MV-4-11 (cell line): Measurements from ENCODE around the gene LRRC9.
"Not testable (repeated sequence)": the region's sequence is repeated elsewhere in the genome, so short reads cannot be mapped to it uniquely, and the experiment has no call there.

Source experiments
- DNase-seq: peaks from one replicate; lab custom pipeline; 2025; lab: John Stamatoyannopoulos, UW

The LRRC9 gene

DNA sequence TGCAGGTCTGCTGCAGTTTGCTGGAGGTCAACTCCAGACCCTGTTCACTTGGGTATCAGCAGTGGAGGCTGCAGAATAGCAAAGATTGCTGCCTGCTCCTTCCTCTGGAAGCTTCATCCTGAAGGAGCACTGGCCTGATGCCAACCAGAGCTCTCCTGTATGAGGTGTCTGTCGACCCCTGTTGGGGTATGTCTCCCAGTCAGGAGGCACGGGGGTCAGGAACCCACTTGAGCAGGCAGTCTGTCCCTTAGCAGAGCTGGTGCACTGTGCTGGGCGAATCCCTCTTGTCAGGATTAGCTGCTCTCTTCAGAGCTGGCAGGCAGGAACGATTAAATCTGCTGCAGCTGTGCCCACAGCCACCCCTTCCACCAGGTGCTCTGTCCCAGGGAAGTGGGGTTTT is 37.9 kb downstream of the LRRC9 start:
- DNase-seq = not testable (repeated sequence)

DNA sequence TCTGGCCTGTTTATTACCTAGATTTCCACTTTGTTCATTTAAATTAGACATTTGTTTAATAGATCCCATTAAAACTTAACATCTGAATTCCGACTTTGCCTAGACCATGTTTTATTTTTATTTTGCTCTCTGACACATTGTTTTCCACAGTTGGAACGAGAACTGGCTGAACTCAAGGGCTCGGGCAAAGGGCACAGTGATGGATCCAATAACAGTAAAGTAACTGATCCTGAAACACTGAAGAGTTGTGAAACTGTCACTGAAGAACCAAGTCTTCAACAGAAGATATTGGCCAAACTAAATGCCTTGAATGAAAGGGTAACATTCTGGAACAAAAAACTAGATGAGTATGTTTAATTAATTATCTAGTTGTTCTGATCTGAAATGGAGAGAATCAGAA is 39.7 kb downstream of the LRRC9 start:
- DNase-seq = no peak

DNA sequence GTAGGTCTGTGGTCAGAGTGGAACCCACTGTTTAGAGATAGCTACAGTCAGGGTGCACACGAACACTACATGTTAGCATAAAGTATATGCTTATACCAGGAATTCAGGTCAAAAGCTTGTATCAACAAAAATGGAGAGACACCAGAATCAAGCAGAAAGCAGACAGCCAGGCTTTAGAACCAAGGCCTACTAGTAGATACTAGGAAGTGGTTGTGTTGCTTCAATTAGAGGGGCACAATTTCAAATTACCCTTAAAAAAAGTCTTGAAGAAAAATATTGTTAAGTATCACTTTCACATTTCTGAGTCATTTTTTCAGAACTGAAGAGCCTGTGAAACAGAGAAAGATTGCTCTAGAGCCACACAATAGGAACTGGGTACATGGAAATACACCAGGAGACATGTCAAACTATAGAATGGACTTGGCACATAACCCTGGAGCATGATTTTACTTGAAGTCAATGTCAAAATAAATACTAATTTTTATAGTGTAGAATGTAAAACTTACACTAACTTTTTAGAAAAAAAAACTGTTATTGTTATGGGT is 41.6 kb downstream of the LRRC9 start:
- DNase-seq = no peak

DNA sequence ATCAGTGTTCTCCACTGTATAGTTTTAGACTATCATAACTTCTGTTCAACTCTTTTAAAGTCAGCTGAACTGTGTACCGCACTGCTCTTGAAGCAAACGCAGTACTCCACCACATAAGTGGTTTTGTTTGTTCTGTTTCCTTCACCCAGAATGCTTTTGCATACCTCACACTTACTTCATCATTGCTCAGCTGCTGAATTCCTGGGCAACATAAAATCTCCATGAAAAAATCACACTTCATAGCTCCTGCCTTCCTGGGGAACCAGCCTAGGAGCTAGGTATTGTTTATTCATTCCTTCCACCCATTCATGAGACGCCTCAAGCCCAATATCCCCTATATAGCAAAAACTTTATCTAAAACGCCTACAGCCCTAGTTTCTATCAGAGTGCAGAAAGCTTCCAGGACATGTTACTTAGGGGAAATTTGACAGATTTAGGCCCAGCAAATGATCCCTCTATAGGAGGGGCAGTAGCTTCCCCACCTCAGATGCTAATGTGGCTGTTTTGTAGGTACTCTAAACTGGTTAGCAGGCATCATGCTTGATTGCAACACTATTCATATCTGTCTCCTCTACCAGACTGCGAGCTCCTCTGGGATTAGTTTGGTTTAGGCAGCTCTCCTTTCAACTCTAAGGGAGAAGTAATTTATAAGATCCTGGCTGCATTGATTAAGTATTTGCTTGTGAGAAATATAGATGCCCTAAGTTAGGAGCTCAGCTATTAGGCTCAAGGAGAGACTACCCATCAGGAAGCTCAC is 44.5 kb downstream of the LRRC9 start:
- no peak for DNase-seq

DNA sequence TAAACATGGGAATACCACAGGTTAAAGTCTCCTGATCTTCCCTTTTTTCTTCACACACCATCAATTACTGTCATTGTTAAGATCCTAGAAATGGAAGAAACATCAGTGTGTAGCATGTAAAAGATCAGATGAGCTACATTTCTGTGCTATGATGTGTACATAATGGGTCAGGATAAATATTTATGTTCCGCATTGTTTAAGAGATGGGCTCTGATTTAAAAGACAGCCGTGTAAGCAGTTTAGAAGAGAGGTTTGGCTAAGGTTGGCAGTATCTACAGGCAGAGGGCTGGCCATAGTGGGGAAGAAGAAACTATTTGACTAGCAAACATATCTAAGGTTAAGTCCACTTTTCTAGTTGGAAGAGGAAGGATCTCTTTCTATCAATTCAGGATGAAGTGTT is 49.4 kb downstream of the LRRC9 start:
- no peak for DNase-seq

DNA sequence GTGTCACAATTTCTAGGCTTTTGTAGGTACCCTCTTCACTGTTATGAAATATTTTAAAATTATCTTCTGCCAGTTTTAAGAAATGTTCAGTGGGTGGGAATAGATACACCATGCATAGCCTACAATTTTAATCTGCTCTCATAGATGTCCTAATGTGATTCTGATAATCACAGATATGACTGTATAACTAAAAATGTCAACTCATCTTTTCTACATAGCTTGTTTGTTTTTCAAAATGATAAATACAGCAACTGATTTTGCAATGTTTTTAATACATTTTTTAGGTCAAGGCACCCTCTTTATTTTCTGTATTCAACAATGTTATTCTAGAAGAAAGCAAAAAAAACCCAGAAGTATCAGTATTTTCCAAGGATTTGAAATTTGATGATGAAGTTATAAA is 61.6 kb downstream of the LRRC9 start:
- no peak for DNase-seq

DNA sequence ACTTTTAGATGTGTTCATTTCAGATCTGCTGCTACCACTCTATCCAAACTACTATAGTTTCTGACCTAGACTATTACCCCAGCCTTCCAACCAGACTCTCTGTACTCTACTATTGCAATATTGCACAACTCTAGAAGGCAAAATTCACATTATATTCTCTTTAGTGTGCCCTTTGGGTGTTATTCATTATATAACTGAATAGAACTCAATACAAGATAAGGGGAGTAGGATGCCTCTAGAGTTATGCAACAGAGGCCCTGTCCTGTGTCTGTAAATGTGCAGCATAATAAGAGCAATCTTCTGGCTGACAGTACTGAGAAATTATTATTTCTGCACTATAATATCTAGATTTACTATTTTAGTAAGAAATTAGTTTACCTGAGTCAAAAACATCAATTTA is 63.1 kb downstream of the LRRC9 start:
- DNase-seq = no peak

DNA sequence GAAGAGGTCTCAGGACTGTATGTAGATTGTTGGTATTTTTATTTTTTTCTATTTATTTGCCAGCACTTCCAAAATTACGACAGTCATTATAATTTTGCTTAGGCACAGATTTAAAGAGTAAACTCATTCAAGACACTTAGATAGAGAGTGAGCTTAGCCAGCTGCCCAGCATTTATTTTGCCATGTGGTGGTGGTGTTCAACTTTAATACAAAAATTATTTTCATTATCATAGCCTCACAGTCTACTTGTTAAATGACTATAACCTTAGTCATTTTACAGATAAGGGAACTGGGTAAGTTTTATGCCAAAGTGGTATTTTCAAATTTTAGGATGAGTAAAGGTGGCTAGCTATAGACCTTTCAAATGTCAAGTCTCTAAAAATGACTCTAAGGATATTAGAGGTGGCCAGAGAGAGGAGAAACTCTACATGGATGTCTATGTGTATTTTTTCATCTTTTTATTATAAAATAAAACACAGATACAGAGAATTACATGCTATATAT is 66.7 kb downstream of the LRRC9 start:
- no peak for DNase-seq

DNA sequence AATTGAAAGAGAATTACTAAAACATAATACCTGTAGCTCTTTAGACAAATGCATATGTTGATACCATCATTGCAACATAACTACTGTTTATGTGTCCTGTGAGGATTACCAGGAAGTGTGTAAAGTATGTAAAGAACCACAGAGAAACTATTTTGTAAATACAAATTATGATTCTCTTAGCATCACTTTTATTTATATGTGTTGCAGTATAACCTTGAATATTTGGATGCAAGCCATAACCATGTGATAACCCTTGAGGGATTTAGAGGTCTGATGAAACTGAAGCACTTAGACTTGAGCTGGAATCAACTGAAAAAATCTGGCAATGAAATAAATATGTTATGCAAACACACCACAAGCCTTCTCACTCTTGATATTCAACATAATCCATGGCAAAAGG is 77.5 kb downstream of the LRRC9 start:
- DNase-seq = no peak

DNA sequence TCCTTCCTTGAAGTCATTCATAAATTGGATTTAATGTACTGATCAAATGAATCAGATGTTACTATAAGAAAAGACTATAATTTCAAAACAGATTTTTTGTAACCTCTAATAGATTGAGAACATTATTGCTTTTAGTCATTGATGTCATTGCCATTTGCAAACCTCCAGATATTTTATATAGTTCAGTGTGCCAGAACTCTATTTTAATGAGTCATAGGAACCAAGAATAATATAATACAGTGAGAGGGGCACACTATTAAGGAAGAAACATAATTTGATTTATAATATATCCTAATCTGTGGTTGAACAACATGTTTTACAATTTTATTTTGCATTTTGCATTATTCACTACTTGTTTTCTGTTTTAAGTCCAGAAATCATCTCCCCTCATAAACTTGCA is 78.0 kb downstream of the LRRC9 start:
- DNase-seq = no peak

DNA sequence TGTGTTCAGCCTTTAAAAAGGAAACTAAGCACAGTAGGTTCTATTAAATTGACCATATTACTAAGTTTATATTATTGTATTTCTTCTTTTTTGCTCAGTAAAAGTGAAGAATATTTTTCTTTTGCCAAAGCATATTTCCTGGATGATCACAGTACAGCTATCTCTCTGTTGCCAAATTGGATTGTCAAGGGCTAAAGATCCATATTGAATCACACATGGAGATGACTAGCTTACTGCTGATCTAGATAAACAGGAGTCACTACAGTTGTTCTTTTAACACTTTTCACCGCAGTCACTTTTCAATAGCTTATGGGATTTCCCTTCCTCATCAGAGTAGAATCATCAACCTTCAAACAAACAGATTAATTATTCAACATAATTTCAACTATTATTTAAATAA is 78.6 kb downstream of the LRRC9 start:
- no peak for DNase-seq

DNA sequence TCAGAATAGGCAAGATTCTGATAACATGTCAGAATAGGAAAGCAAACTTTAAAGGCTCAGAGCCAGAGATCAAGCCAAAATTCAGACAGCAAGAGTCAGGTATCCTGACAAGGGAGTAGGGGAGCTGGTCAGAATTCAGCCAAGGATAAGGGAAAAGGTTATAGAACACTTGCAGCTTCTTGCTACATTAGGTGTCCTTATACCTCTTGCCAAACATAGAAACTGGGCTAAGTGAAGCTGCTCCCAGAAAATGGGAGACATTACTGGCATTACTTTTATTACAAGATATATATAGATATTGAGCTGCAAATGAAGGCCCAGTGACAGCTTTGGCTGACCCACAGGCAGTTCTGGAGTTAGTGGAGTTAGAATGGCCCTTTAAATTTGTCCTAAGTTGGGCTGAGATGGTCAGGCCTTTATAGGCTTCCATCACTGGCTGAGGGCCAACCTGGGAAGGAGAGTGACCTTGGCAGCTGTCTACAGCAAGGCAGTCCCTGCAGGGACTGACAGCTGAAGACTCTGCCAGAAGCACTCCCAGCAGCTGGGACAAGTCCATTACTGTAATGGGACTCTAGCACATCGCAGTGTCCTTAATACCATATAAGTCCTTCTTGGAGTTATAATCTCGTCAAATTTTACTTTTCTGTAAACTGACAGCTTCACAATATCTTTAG is 83.0 kb downstream of the LRRC9 start:
- DNase-seq = no peak

DNA sequence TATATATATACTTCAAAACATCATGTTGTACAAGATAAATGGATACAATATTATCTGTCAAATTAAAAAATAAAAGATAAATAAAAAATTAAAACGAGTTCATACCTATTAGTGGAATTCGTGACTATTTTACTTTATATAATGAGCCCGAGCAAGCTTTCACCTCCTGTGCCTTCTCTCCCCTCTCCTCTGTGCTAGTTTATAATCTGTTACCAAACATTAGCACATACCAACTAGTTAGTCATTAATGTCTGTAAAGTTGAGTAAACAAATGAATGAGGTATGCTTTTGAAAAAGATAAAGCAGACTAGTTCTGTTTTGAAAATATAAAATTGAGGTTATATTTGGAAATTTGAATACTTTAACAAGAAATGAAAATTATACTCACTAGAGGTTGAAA is 84.0 kb downstream of the LRRC9 start:
- no peak for DNase-seq

DNA sequence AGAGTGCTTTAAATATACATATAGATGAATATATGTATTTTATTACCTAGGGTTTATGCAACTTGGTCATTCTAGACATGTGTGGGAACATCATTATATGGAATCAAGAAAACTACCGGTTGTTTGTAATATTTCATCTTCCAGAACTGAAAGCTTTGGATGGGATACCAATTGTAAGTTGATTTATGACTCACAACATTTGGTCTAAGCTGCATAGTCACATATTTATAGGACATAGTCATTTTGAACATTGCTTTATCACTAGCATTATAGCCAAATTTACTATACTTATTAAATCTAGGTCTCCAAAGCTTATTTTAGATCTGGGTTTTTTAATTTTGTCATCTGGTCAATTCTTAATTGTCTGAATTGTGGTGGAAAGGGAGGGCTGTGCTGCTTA is 88.1 kb downstream of the LRRC9 start:
- DNase-seq = no peak

DNA sequence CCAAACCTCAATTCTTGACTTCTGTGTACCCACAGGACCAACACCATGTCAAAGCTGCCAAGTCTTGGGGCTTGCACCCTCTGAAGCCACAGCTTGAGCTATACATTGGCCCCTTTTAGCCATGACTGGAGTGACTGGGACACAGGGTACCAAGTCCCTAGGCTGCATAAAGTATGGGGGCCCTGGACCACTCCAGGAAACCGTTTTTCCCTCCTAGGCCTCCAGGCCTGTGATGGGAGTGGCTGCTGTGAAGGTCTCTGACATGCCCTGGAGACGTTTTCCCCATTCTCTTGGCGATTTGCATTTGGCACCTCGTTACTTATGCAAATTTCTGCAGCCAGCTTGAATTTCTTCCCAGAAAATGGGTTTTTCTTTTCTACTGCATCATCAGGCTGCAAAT is 90.3 kb downstream of the LRRC9 start:
- DNase-seq = not testable (repeated sequence)

DNA sequence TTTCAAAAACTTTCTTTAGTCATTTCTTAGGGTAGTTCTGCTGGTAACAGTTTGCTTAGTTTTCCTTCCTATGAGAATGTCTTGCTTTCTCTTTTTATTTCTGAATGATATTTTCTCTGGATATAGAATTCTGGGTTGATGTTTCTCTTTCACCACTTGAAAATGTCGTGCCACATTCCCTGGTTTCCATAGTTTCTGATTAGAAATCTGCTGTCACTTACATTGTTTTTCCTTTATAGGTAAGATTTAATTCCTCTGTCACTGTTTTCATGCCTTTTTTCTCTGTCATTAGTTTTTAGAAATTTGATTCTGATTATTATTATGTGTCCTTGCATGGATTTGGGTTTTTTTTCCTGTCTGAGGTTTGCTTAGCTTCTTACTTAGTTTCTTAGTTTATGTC is 94.5 kb downstream of the LRRC9 start:
- no peak for DNase-seq

DNA sequence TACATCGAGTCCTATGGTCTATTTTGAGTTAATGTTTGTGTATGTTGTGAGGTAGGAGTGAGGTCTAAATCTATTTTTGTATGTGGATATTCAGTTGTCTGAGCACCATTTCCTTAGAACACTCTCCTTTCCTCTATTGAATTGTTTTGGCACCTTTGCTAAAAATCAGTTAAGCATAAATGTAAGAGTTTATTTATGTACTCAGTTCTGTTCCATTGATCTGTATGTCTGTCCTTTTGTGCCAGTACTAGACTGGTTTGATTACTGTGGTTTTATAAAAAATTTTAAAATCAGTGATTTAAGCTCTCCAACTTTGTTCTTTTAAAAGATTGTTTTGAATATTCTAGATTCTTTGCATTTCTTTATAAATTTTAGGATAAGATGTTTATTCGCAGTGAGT is 101.7 kb downstream of the LRRC9 start:
- DNase-seq = no peak

DNA sequence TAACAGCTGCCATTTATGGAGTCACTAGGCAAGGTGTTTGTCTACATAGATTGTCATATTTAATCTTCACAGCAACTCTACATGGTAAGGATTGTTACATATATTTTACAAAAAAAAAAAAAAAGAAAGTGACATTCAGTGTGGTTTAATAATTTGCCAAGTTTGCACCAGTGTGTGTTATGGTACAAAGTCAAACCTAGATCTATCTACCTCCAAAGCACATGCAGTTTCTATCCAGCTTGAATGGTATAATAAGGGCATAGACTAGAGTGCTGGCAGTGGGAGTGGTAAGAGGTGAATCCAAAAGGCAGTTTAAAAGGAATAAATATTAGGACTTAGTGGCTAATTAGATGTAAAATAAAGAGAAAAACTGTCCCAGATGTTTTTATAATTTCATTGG is 105.6 kb downstream of the LRRC9 start:
- no peak for DNase-seq

DNA sequence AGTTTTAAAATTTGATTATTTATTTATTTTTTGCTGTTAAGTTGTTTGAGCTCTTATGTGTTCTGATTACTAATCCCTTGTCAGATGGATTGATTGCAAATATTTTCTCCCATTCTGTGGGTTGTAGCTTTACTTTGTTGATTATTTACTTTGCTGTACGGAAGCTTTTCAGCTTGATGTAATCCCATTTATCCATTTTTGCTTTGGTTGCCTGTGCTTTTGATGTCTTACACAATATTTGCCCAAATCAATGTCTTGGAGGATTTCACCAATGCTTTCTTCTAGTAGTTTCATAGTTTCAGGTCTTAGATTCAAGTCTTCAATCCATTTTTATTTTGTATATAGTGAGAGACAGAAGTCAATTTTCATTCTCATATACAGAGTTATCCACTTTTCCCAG is 115.2 kb downstream of the LRRC9 start:
- no peak for DNase-seq

DNA sequence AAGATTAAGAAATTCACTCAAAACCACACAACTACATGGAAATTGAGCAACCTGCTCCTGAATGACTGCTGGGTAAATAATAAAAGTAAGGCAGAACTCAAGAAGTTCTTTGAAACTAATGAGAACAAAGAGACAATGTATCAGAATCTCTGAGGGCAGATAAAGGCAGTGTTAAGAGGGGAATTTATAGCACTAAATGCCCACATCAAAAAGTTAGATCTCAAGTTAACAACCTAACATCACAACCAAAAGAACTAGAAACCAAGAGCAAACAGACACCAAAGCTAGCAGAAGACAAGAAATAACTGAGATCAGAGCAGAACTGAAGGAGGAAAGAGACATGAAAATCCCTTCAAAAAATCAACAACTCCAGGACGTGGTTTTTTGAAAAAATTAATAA is 128.0 kb downstream of the LRRC9 start:
- DNase-seq = not testable (repeated sequence)

DNA sequence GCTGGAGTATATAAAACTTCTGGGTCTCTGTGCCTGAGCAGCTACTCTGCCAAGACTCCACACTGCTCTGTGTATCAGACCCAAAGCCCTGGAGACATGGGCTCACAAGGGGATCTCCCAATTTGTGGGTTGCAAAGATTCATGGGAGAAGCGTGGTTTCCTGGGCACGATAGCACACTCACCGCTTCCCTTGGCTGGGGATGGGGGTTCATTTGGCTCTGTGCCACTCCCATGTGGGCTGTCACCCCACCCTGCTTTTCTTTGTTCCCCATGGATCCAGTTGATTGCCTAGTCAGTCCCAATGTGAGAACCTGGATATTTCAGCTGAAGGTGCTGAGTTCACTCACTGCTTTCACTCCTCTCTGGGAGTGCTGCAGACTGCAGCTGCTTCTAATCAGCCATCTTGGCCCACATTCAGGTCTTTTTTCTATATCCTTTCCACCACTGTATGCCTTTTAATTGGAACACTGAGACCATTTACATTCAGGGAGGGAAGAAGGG is 131.8 kb downstream of the LRRC9 start:
- no peak for DNase-seq

DNA sequence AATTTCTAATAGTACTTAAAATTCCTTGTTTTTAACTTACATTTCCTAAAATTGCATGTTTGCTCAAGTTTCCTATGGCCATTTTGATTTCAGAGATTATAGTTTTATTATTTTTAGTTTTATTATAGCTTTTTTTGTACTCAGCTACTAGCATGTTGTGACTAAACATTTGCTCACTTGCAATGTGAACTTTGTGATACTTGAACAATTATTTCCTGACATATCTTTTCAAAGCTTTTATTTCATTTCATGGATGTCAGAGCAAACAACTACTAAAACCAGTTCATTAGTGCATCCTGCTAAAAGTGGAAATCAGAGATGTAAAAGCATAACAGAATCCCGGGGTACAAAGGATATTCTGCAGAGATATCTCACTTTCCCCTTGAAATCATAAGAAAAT is 138.1 kb downstream of the LRRC9 start:
- DNase-seq = no peak

DNA sequence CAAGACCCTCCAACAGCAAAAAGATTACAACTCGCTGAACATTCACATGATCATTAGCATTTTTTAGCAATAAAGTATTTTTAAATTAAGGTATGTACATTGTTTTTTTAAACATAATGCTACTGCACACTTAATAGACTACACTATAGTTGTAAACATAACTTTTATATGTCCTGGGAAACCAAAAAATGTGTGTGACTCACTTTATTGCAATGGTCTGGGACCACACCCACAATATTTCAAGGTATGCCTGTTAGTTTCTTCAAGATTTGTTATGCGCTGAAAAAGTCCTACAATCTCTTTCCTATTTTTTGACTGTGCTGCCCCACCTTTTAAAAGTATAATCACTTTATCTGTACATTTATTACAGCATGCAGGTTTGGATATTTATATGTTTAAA is 141.4 kb downstream of the LRRC9 start:
- DNase-seq = no peak
